Neuronal stem cell (in vitro differentiated cells): ENCODE results near the gene PDE9A.
A peak's percentile ranks its signal among the peaks of the same experiment; 100 is the strongest.

Source experiments
- DNase-seq: peaks from one replicate; pipeline ENCODE4 v3.0.0-alpha.2; 2013; ENCODE audit warnings: low spot score
- H2AFZ ChIP-seq: one replicate; pipeline ENCODE4 v1.6.1; 2013; ENCODE audit warnings: mild to moderate bottlenecking, low read length, inconsistent platforms
- H2AK5ac ChIP-seq: 2 replicates; pipeline ENCODE4 v1.6.1; 2013; ENCODE audit warnings: low read depth, mild to moderate bottlenecking, inconsistent platforms, low read length, moderate library complexity, mixed read lengths
- H2BK120ac ChIP-seq: 2 replicates; pipeline ENCODE4 v1.6.1; 2013; ENCODE audit warnings: low read depth, mild to moderate bottlenecking, inconsistent platforms, low read length, moderate library complexity, mixed read lengths
- H2BK12ac ChIP-seq: one replicate; pipeline ENCODE4 v1.6.1; 2013; ENCODE audit warnings: low read length, inconsistent platforms
- H2BK15ac ChIP-seq: 2 replicates; pipeline ENCODE4 v1.6.1; 2013; ENCODE audit warnings: mild to moderate bottlenecking, low read length, inconsistent platforms, mixed read lengths
- H2BK5ac ChIP-seq: one replicate; pipeline ENCODE4 v1.6.1; 2013; ENCODE audit warnings: inconsistent platforms, mild to moderate bottlenecking, low read length, moderate library complexity
- H3K14ac ChIP-seq: one replicate; pipeline ENCODE4 v1.6.1; 2013; ENCODE audit warnings: low read length, inconsistent platforms
- H3K18ac ChIP-seq: 2 replicates; pipeline ENCODE4 v1.6.1; 2013; ENCODE audit warnings: low read length, inconsistent platforms
- H3K23ac ChIP-seq: 2 replicates; pipeline ENCODE4 v1.6.1; 2013; ENCODE audit warnings: low read depth, mild to moderate bottlenecking, mixed read lengths, low read length, inconsistent platforms; ENCODE audit not compliant: poor library complexity
- H3K27ac ChIP-seq: replicated peaks from 3 replicates; pipeline ENCODE4 v1.5.1; 2013; ENCODE audit warnings: low read length, inconsistent platforms
- H3K27me3 ChIP-seq, 3 experiments: 2 replicates each; pipeline ENCODE4 v1.6.1; 2013; ENCODE audit warnings: low read length in 3 of 3, mild to moderate bottlenecking in 2 of 3, inconsistent platforms in 1 of 3, low read depth in 1 of 3, mixed read lengths in 1 of 3, moderate library complexity in 1 of 3; ENCODE audit not compliant: control insufficient read depth in 3 of 3, insufficient read depth in 3 of 3
- H3K36me3 ChIP-seq, 2 donors: replicated peaks in 1 of 2; 2 replicates each; pipeline ENCODE4 v1.6.1; 2013; ENCODE audit warnings: low read length in 2 of 2; ENCODE audit not compliant: control insufficient read depth in 2 of 2, insufficient read depth in 2 of 2
- H3K4ac ChIP-seq: 2 replicates; pipeline ENCODE4 v1.6.1; 2013; ENCODE audit warnings: inconsistent platforms, mild to moderate bottlenecking, low read length, moderate library complexity
- H3K4me1 ChIP-seq, 2 donors: 1 replicate in 1 of 2; 2 replicates in 1 of 2; pipeline ENCODE4 v1.6.1; 2013; ENCODE audit warnings: low read length in 2 of 2, low read depth in 1 of 2; ENCODE audit not compliant: control insufficient read depth in 2 of 2, insufficient read depth in 1 of 2
- H3K4me2 ChIP-seq: one replicate; pipeline ENCODE4 v1.6.1; 2013; ENCODE audit warnings: mild to moderate bottlenecking, low read length, inconsistent platforms; ENCODE audit not compliant: insufficient read depth, poor library complexity, severe bottlenecking
- H3K4me3 ChIP-seq, 2 donors: 2 replicates each; pipeline ENCODE4 v1.5.1; 2013; ENCODE audit warnings: low read length in 2 of 2, mild to moderate bottlenecking in 2 of 2, inconsistent platforms in 1 of 2, moderate library complexity in 1 of 2
- H3K79me1 ChIP-seq: one replicate; pipeline ENCODE4 v1.6.1; 2013; ENCODE audit warnings: low read depth, mild to moderate bottlenecking, inconsistent platforms, low read length, moderate library complexity
- H3K9ac ChIP-seq: one replicate; pipeline ENCODE4 v1.6.1; 2013; ENCODE audit warnings: mild to moderate bottlenecking, low read depth, low read length, inconsistent platforms; ENCODE audit not compliant: poor library complexity
- H3K9me3 ChIP-seq, 2 donors: replicated peaks in 1 of 2; 2 replicates each; pipeline versions ENCODE3 to v1.6.1; 2013; ENCODE audit warnings: low read length in 2 of 2, mild to moderate bottlenecking in 2 of 2, inconsistent platforms in 1 of 2, low read depth in 1 of 2, mixed read lengths in 1 of 2, moderate library complexity in 1 of 2; ENCODE audit not compliant: control insufficient read depth in 2 of 2, insufficient read depth in 1 of 2
- H4K8ac ChIP-seq: one replicate; pipeline ENCODE4 v1.6.1; 2013; ENCODE audit warnings: low read depth, mild to moderate bottlenecking, inconsistent platforms, low read length, moderate library complexity
- H4K91ac ChIP-seq: one replicate; pipeline ENCODE4 v1.6.1; 2013; ENCODE audit warnings: low read length, low read depth, mild to moderate bottlenecking, inconsistent platforms; ENCODE audit not compliant: poor library complexity
- WGBS, 2 donors: extraction: QIAGEN DNeasy Blood & Tissue Kit; methylation state at CpG; one replicate each; pipeline ENCODE4 v1.1.7; 2013; ENCODE audit warnings: missing lambda C conversion rate in 2 of 2, mixed read lengths in 1 of 2; ENCODE audit not compliant: insufficient read length in 2 of 2, insufficient replicate concordance in 1 of 2; ENCODE audit errors: extremely low coverage in 2 of 2; 5-methylcytosine and 5-hydroxymethylcytosine counted together

Gene PDE9A

GRCh38 chr21:42701706-42702456, 48.5 kb downstream of the PDE9A start:
- Histone ChIP-seq H2BK12ac (no peak overlapping the region), H3K4me1 (peaks cover 1 to 18% of the 10 kb centered on the region in 2 donors), H3K36me3 (peaks cover 4 to 33% of the 10 kb centered on the region in 2 donors), H3K4ac (no peak overlapping the region), H4K8ac (no peak overlapping the region), H3K9me3 (peaks cover 0 to 20% of the 10 kb centered on the region in 2 donors), H3K4me3 (no peak overlapping the region), H3K27ac (no peak overlapping the region), H2AK5ac (no peak overlapping the region), H4K91ac (no peak overlapping the region), H3K14ac (no peak overlapping the region), H2BK15ac (no peak overlapping the region), H3K79me1 (no peaks in the 10 kb centered on the region), H2BK5ac (no peak overlapping the region), H2BK120ac (no peak overlapping the region), H3K18ac (no peak overlapping the region), H3K9ac (no peak overlapping the region), H3K27me3 (no peaks in the 10 kb centered on the region), H3K23ac (no peak overlapping the region), H3K4me2 (no peak overlapping the region), H2AFZ (no peak overlapping the region)
- DNase-seq, result no peak
- no CpG with 5 or more reads among the region's 7 CpGs for WGBS, 2 donors

- peaks cover 3 to 24% of the 10 kb centered on the region in 2 donors for H3K4me1 ChIP-seq
- H2BK15ac ChIP-seq, result no peak overlapping the region
- no peak for DNase-seq
- H2AK5ac ChIP-seq, result no peak overlapping the region
- no peak overlapping the region for H3K14ac ChIP-seq
- peaks cover 3 to 26% of the 10 kb centered on the region in 2 donors for H3K36me3 ChIP-seq
- H2AFZ ChIP-seq, result no peak overlapping the region
- H3K4me2 ChIP-seq, result no peak overlapping the region
- no peak overlapping the region for H3K4ac ChIP-seq
- H3K18ac ChIP-seq, result no peak overlapping the region
- H3K27me3 ChIP-seq, result no peaks in the 10 kb centered on the region
- H3K27ac ChIP-seq, result no peak overlapping the region
- no peak overlapping the region for H2BK120ac ChIP-seq
- H3K4me3 ChIP-seq, result no peak overlapping the region
- WGBS, 2 donors, result no CpG with 5 or more reads among the region's 9 CpGs
- H2BK5ac ChIP-seq, result no peak overlapping the region
- H3K9ac ChIP-seq, result no peak overlapping the region
- peaks cover 0 to 20% of the 10 kb centered on the region in 2 donors for H3K9me3 ChIP-seq
- no peak overlapping the region for H4K8ac ChIP-seq
- H3K79me1 ChIP-seq, result no peaks in the 10 kb centered on the region
- H2BK12ac ChIP-seq, result no peak overlapping the region
- no peak overlapping the region for H3K23ac ChIP-seq
- H4K91ac ChIP-seq, result no peak overlapping the region
Observed at GRCh38 chr21:42702720-42703119, 49.3 kb downstream of the PDE9A start.

DNA sequence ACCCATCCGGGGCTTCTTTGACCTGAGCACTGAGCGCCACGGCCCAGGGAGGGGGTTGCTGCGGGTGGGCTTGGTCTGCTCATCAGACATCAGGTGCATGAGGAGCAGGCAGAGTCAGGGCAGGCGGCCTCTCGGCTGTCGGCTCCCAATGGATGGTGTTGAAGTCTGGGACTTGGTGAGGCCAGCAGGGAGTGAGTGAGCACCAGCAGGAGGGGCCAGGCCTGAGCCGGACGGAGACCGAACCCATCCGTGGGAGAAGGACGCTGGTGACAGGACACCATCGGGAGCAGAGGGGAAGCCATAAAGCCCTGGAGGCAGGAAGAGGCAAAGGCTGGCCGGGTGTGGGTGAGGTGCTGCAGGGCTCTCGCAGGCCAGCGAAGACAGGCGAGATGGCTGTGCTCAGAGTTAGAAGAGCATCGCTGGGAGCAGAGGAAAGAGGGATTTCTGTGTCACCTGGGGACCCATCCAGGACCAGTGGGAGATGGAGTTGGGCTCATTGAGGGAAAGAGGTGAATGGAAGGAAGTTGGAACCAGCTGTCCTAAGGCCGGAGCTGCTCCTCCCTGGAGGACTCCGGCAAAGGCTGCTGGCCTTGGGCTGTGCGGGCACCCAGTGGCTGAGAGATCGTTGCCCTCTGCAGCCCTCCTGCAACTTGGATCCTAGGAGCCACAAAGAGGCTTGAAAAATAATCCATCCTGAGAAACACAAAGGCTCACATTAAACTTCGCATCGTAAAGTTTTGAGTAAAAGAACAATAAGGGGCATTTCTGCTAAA, 49.9 kb downstream of the PDE9A start:
- Histone ChIP-seq H3K4me1 (peaks cover 5 to 29% of the 10 kb centered on the region in 2 donors), H2BK15ac (no peak overlapping the region), H4K8ac (no peak overlapping the region), H3K14ac (no peak overlapping the region), H3K27me3 (no peaks in the 10 kb centered on the region), H3K9me3 (peaks cover 0 to 20% of the 10 kb centered on the region in 2 donors), H2AFZ (no peak overlapping the region), H2BK12ac (no peak overlapping the region), H2BK120ac (no peak overlapping the region), H3K18ac (no peak overlapping the region), H2AK5ac (no peak overlapping the region), H3K27ac (no peak overlapping the region), H3K4me2 (no peak overlapping the region), H3K23ac (no peak overlapping the region), H2BK5ac (no peak overlapping the region), H4K91ac (no peak overlapping the region), H3K36me3 (peaks cover 4 to 20% of the 10 kb centered on the region in 2 donors), H3K9ac (no peak overlapping the region), H3K79me1 (no peaks in the 10 kb centered on the region), H3K4me3 (no peak overlapping the region), H3K4ac (no peak overlapping the region)
- DNase-seq, result no peak
- WGBS, 2 donors, result no CpG with 5 or more reads among the region's 24 CpGs

DNA sequence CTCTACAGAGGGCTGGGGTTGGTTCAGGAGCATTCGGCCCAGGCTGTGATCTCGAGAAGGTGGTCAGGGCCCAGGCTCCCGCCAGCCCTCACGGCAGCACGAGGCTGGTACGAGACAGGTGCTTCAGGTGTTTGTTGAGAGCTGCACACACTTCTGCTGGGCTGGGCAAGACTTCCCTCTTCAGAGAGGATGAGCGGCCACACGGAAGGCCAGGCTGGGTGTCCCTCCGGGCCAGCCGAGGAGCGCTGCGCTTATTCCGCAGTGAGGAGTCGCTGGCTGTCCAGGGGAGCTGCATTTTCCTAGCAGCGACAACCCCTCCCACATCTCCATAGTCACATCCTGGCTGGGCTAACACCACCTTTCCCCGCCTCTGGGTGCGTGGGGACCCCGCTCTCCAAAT, 50.5 kb downstream of the PDE9A start:
- WGBS, 2 donors, result no CpG with 5 or more reads among the region's 18 CpGs

More for the DNA sequence above, 50.5 kb downstream of the PDE9A start:
- Histone ChIP-seq H2BK5ac (no peak overlapping the region), H4K91ac (no peak overlapping the region), H2AK5ac (no peak overlapping the region), H2BK120ac (no peak overlapping the region), H3K9ac (no peak overlapping the region), H3K14ac (no peak overlapping the region), H3K4me1 (peaks cover 5 to 29% of the 10 kb centered on the region in 2 donors), H3K79me1 (no peaks in the 10 kb centered on the region), H3K4ac (no peak overlapping the region), H3K18ac (peak overlapping the region; percentile 65), H3K27me3 (no peaks in the 10 kb centered on the region), H2AFZ (no peak overlapping the region), H2BK12ac (no peak overlapping the region), H3K4me3 (no peak overlapping the region), H3K27ac (no peak overlapping the region), H3K4me2 (no peak overlapping the region), H4K8ac (no peak overlapping the region), H3K23ac (peak overlapping the region; percentile 73), H2BK15ac (no peak overlapping the region), H3K36me3 (peaks cover 4 to 15% of the 10 kb centered on the region in 2 donors), H3K9me3 (peaks cover 0 to 20% of the 10 kb centered on the region in 2 donors)
- DNase-seq, result no peak
